Endodermal cell (in vitro differentiated cells): ENCODE results near the gene VPS39. TPM values are rescaled to one million over a fixed set of nuclear protein-coding genes. Genes with fewer than 3 reads are reported as not detected.

ENCODE experiments used
- DNase-seq: peaks from one replicate; pipeline ENCODE4 v3.0.0-alpha.2; 2017
- H3K27ac ChIP-seq: 2 replicates; pipeline ENCODE4 v1.5.1; 2013; ENCODE audit warnings: mild to moderate bottlenecking, low read depth, low read length, moderate library complexity
- H3K27me3 ChIP-seq: 2 replicates; pipeline ENCODE4 v1.6.1; 2013; ENCODE audit warnings: mild to moderate bottlenecking, low read length, moderate library complexity; ENCODE audit not compliant: insufficient read depth, control insufficient read depth, poor library complexity, severe bottlenecking
- H3K36me3 ChIP-seq: 2 replicates; pipeline ENCODE4 v1.7.0; 2013; ENCODE audit warnings: mild to moderate bottlenecking, low read length, moderate library complexity; ENCODE audit not compliant: control insufficient read depth, insufficient read depth
- H3K4me1 ChIP-seq: one replicate; pipeline ENCODE4 v1.7.0; 2013; ENCODE audit warnings: low read length; ENCODE audit not compliant: control insufficient read depth, insufficient read depth
- H3K4me3 ChIP-seq: 2 replicates; pipeline ENCODE4 v1.5.1; 2013; ENCODE audit warnings: mild to moderate bottlenecking, low read length, moderate library complexity
- H3K9ac ChIP-seq: 2 replicates; pipeline ENCODE4 v1.6.1; 2013; ENCODE audit warnings: mild to moderate bottlenecking, low read length, moderate library complexity; ENCODE audit not compliant: poor library complexity, severe bottlenecking; ENCODE audit errors: extremely low read depth
- H3K9me3 ChIP-seq: 2 replicates; pipeline ENCODE4 v1.6.1; 2013; ENCODE audit warnings: mild to moderate bottlenecking, low read length, moderate library complexity; ENCODE audit not compliant: control insufficient read depth
- H3K27ac Mint-ChIP-seq: 2 replicates; pipeline ENCODE4 v1.8.0; 2020; ENCODE audit warnings: mixed read lengths
- H3K27me3 Mint-ChIP-seq: 2 replicates; pipeline ENCODE4 v1.8.0; 2021; ENCODE audit warnings: mild to moderate bottlenecking, mixed read lengths; ENCODE audit not compliant: insufficient read depth
- H3K36me3 Mint-ChIP-seq: 2 replicates; pipeline ENCODE4 v1.8.0; 2020; ENCODE audit warnings: low read depth, mixed read lengths
- H3K4me1 Mint-ChIP-seq: 2 replicates; pipeline ENCODE4 v1.8.0; 2020; ENCODE audit warnings: mixed read lengths
- H3K4me3 Mint-ChIP-seq: 2 replicates; pipeline ENCODE4 v1.8.0; 2020; ENCODE audit warnings: mild to moderate bottlenecking, moderate library complexity, mixed read lengths
- H3K9me3 Mint-ChIP-seq: 2 replicates; pipeline ENCODE4 v1.8.0; 2020; ENCODE audit warnings: mild to moderate bottlenecking, mixed read lengths
- WGBS, 2 experiments: methylation state at CpG; one replicate each; pipeline versions ENCODE4 v1.1.5 to v1.1.7; 2013; ENCODE audit warnings: missing lambda C conversion rate in 2 of 2, mixed read lengths in 1 of 2; ENCODE audit not compliant: insufficient coverage in 1 of 2, insufficient read length in 1 of 2; 5-methylcytosine and 5-hydroxymethylcytosine counted together
- total RNA-seq, 2 donors: library from RNA; stranded (reverse); fragmentation: NEBNext Ultra II Directional in 1 of 2; extraction: Animal tissue kit (Norgen Biotek cat#: 25700) in 1 of 2; gene quantifications; 2 replicates in 1 of 2; 3 replicates in 1 of 2; pipeline ENCODE4 v1.2.1, GENCODE V29; 2021
- TF ChIP-seq, protein P1 (sequence below): fragments of 200-600 bp; sonication (generic); conservative IDR thresholded peaks from 2 replicates; pipeline ENCODE4 v1.5.0; 2021; ENCODE audit warnings: antibody characterized with exemption, mild to moderate bottlenecking

VPS39 gene
- total RNA-seq, 2 donors from 2014 or later, result 60.4 to 69.8 TPM

DNA sequence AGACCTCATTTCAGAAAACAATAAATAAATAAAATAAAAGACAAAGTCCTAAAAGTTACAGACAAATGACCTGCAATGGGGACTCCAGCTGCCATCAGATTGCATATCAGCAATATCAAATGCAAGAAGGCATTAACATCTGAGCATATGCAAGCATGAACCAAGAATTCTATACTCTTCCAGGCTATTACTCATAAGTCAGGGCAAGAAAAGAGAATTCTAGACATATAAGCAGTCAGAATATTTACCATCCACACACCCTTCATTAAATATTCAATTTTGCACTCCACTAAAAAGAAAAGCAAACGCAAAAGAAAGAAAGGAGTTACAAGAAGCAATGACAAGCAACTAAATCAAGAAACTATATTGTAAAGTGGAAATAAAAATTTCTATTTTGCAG is 72.8 kb downstream of the VPS39 start:
- TF ChIP-seq, protein P1, sequence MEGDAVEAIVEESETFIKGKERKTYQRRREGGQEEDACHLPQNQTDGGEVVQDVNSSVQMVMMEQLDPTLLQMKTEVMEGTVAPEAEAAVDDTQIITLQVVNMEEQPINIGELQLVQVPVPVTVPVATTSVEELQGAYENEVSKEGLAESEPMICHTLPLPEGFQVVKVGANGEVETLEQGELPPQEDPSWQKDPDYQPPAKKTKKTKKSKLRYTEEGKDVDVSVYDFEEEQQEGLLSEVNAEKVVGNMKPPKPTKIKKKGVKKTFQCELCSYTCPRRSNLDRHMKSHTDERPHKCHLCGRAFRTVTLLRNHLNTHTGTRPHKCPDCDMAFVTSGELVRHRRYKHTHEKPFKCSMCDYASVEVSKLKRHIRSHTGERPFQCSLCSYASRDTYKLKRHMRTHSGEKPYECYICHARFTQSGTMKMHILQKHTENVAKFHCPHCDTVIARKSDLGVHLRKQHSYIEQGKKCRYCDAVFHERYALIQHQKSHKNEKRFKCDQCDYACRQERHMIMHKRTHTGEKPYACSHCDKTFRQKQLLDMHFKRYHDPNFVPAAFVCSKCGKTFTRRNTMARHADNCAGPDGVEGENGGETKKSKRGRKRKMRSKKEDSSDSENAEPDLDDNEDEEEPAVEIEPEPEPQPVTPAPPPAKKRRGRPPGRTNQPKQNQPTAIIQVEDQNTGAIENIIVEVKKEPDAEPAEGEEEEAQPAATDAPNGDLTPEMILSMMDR, result no peak
- no peaks in the 10 kb centered on the region for H3K27me3 Mint-ChIP-seq

DNA sequence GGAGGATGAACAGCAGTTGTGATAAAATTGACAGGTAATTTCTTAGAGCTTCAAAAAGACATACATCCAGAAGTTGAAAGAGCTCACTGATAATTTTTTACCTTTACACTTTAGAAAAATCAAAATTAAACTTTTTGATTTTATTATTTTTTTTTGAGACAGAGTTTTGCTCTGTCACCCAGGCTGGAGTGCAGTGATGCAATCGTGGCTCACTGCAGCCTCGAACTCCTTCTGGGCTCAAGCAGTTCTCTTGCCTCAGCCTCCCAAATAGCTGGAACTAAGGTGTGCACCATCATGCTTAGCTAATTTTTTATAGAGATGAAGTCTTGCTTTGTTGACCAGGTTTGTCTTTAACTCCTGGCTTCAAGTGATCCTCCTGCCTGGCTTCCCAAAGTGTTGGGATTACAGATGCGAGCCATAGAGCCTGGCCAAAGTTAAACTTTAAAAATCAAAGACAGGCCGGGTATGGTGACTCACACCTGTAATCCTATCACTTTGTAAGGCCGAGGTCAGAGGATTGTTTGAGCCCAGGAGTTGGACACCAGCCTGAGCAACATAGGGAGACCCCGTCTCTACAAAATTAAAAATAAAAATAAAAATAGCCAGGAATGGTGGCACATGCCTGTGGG is 73.4 kb downstream of the VPS39 start:
- H3K4me3 Mint-ChIP-seq, result no peak overlapping the region
- TF ChIP-seq, protein P1, result no peak

More for the DNA sequence above, 72.8 kb downstream of the VPS39 start:
- no peak overlapping the region for H3K4me3 Mint-ChIP-seq
- Histone ChIP-seq H3K4me3 (no peak overlapping the region), H3K36me3 (no peaks in the 10 kb centered on the region), H3K27ac (no peak overlapping the region), H3K9ac (no peak overlapping the region), H3K4me1 (peaks cover under 1% of the 10 kb centered on the region), H3K9me3 (peaks cover 24% of the 10 kb centered on the region), H3K27me3 (no peaks in the 10 kb centered on the region)
- H3K27ac Mint-ChIP-seq, result no peak overlapping the region
- DNase-seq, result no peak
- H3K4me1 Mint-ChIP-seq, result peaks cover 9% of the 10 kb centered on the region
- H3K36me3 Mint-ChIP-seq, result no peaks in the 10 kb centered on the region
- 86% methylated on average over 1 of the region's 1 CpG; no CpG with 5 or more reads in 1 of the 2 experiments for WGBS, 2 experiments
- peaks cover 23% of the 10 kb centered on the region for H3K9me3 Mint-ChIP-seq

DNA sequence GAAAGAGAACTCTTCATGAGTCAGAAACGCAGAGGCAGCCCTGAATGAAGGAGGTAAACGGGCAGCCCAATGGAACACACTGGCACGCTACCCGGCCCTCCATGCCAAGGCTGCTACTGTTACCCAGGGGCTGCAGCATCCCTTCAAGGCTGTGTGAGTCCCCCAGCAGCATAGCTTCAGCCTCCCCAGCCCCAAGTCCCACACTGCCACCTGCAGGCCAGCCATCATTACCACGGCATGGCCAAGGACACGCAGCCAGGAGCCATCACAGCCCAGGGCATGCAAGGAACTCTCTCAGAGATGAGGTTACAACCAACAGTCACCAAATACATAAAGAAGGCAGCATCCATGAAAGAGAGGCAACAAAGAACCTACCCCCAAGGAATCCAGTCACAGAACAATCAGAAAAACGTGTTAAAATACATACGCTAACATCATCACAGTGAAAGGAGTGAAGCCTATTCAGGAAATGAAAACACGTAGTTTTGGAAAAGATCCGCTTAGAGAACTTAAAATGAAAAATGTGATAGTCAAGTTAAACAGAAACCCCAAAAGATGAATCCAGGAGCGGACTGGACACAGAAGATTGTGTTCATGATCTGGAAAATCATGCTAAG is 74.1 kb downstream of the VPS39 start:
- Histone ChIP-seq H3K9ac (no peak overlapping the region), H3K27ac (no peak overlapping the region), H3K9me3 (peaks cover 12% of the 10 kb centered on the region), H3K4me3 (no peak overlapping the region), H3K27me3 (no peaks in the 10 kb centered on the region), H3K36me3 (no peaks in the 10 kb centered on the region), H3K4me1 (no peaks in the 10 kb centered on the region)
- Mint-ChIP-seq H3K4me1 (no peaks in the 10 kb centered on the region), H3K36me3 (no peaks in the 10 kb centered on the region), H3K27ac (no peak overlapping the region), H3K9me3 (peaks cover 12% of the 10 kb centered on the region), H3K27me3 (no peaks in the 10 kb centered on the region), H3K4me3 (no peak overlapping the region)
- DNase-seq, result peak; percentile 96
- 67 to 86% methylated on average over 7 to 11 of the region's 11 CpGs for WGBS, 2 experiments
- TF ChIP-seq, protein P1, result peak; percentile 86

More for the DNA sequence above, 73.4 kb downstream of the VPS39 start:
- Histone ChIP-seq H3K9me3 (peaks cover 19% of the 10 kb centered on the region), H3K27ac (no peak overlapping the region), H3K9ac (no peak overlapping the region), H3K27me3 (no peaks in the 10 kb centered on the region), H3K4me3 (no peak overlapping the region), H3K4me1 (no peaks in the 10 kb centered on the region), H3K36me3 (no peaks in the 10 kb centered on the region)
- peaks cover 3% of the 10 kb centered on the region for H3K4me1 Mint-ChIP-seq
- WGBS, 2 experiments, result 83 to 90% methylated on average over 5 to 6 of the region's 6 CpGs
- peaks cover 19% of the 10 kb centered on the region for H3K9me3 Mint-ChIP-seq
- no peaks in the 10 kb centered on the region for H3K36me3 Mint-ChIP-seq
- H3K27me3 Mint-ChIP-seq, result no peaks in the 10 kb centered on the region
- no peak for DNase-seq
- no peak overlapping the region for H3K27ac Mint-ChIP-seq
